H1 (cell line): ENCODE results near the gene TAMM41. TPM values are rescaled to one million over a fixed set of nuclear protein-coding genes. Genes with fewer than 3 reads are reported as not detected.

Experiments used
- ASH2L ChIP-seq: fragments of 200-600, 300-600 bp; sonication (generic); IDR thresholded peaks from one replicate; pipeline ENCODE4 v1.7.1; 2017; ENCODE audit warnings: low read length
- ATF2 ChIP-seq: IDR thresholded peaks from 2 replicates; pipeline ENCODE4 v1.6.1; 2012; ENCODE audit warnings: low read length, inconsistent platforms
- EP300 ChIP-seq, 2 experiments: IDR thresholded peaks; 1 replicate in 1 of 2; 2 replicates in 1 of 2; pipeline ENCODE4 v1.6.1; 2011 to 2012; ENCODE audit warnings: low read depth in 2 of 2, low read length in 2 of 2, mild to moderate bottlenecking in 2 of 2, borderline replicate concordance in 1 of 2, inconsistent platforms in 1 of 2, moderate library complexity in 1 of 2
- EZH2 ChIP-seq: fragments of 200-600 bp; sonication (generic); IDR thresholded peaks from 2 replicates; pipeline ENCODE4 v1.7.1; 2012; ENCODE audit warnings: low read depth, mild to moderate bottlenecking, moderate library complexity, low read length, inconsistent platforms; ENCODE audit not compliant: severe bottlenecking
- MAFK ChIP-seq: IDR thresholded peaks from 2 replicates; pipeline ENCODE4 v1.6.1; 2012; ENCODE audit warnings: low read depth, mild to moderate bottlenecking, improper control_type of control experiment, low read length
- MAX ChIP-seq: IDR thresholded peaks from 2 replicates; pipeline ENCODE4 v1.6.1; 2012; ENCODE audit warnings: inconsistent platforms
- POLR2A ChIP-seq, 2 experiments: IDR thresholded peaks; 1 replicate in 1 of 2; 2 replicates in 1 of 2; pipeline ENCODE4 v1.6.1; 2011; ENCODE audit warnings: low read depth in 2 of 2, low read length in 2 of 2, mild to moderate bottlenecking in 2 of 2; ENCODE audit errors: control extremely low read depth in 1 of 2
- RFX5 ChIP-seq: IDR thresholded peaks from 2 replicates; pipeline ENCODE4 v1.6.1; 2011; ENCODE audit warnings: low read depth, low read length, improper control_type of control experiment, borderline replicate concordance
- RXRA ChIP-seq: IDR thresholded peaks from 2 replicates; pipeline ENCODE4 v1.6.1; 2011; ENCODE audit warnings: low read depth, mild to moderate bottlenecking, low read length, moderate library complexity; ENCODE audit not compliant: insufficient read depth
- SP1 ChIP-seq: IDR thresholded peaks from 2 replicates; pipeline ENCODE4 v1.6.1; 2011; ENCODE audit warnings: low read depth, low read length
- ZNF274 ChIP-seq: IDR thresholded peaks from 2 replicates; pipeline ENCODE4 v1.7.0; 2012; ENCODE audit warnings: low read length, borderline replicate concordance; ENCODE audit errors: extremely low read depth
- polyA plus RNA-seq, 7 experiments: library from polyadenylated mRNA; depleted of rRNA in 3 of 7; stranded (reverse) in 5 of 7; unstranded in 2 of 7; fragments of >200 nt in 5 of 7; fragments of 200-250 nt in 2 of 7; gene quantifications; 1 replicate in 5 of 7; 2 replicates in 1 of 7; 4 replicates in 1 of 7; pipeline versions ENCODE4 v1.2.1 to v1.2.3, GENCODE V29; 2011 to 2013; ENCODE audit warnings: missing spikeins in 2 of 7, mixed read lengths in 2 of 7
- total RNA-seq: library from RNA; stranded (reverse); fragmentation: NEBNext Ultra II Directional; extraction: Animal tissue kit (Norgen Biotek cat#: 25700); gene quantifications from 2 replicates; pipeline ENCODE4 v1.2.1, GENCODE V29; 2021
- TF ChIP-seq, protein P1 (sequence below): IDR thresholded peaks from 2 replicates; pipeline ENCODE4 v1.6.1; 2012; ENCODE audit warnings: inconsistent platforms

The TAMM41 gene
- total and polyA plus RNA-seq, 2 of the 8 experiments (the other 6 are each of a cell fraction or from before 2014, with no cell fraction given): 16.9 to 22.5 TPM

- TF ChIP-seq ATF2 (peak; percentile 99), EZH2 (no peak), POLR2A (IDR thresholded peaks at IDR 0.05; ENCODE audit: control extremely low read depth in 1 of 2, low read depth in 2 of 2, low read length in 2 of 2) (peak in 1 of 2 experiments; percentile 73; a peak in 2 of 3 replicates), EP300 (IDR thresholded peaks at IDR 0.05; ENCODE audit: borderline replicate concordance in 1 of 2, low read depth in 2 of 2, low read length in 2 of 2) (0 out of 3 replicates have a peak, but pooled peaks of 1 of the 2 experiments have one; percentile 19), SP1 (peak; percentile 72), MAX (peak; percentile 98), RXRA (no peak), RFX5 (peak; percentile 76), MAFK (peak; percentile 34; the same call in 1 of the 2 replicates), ASH2L (peak; percentile 90), ZNF274 (no peak)
- TF ChIP-seq, protein P1, sequence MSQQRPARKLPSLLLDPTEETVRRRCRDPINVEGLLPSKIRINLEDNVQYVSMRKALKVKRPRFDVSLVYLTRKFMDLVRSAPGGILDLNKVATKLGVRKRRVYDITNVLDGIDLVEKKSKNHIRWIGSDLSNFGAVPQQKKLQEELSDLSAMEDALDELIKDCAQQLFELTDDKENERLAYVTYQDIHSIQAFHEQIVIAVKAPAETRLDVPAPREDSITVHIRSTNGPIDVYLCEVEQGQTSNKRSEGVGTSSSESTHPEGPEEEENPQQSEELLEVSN: peak; percentile 92
Observed at GRCh38 chr3:11770477-11771391, 76.0 kb downstream of the TAMM41 start (continued).
